GM20000 (cell line): ENCODE measurements around the gene ADTRP.
"Not testable (repeated sequence)": the region's sequence is repeated elsewhere in the genome, so short reads cannot be mapped to it uniquely, and the experiment has no call there.

Experiments
- DNase-seq: peaks from one replicate; pipeline ENCODE4 v3.0.0; 2012; ENCODE audit warnings: low spot score
- CTCF ChIP-seq: IDR thresholded peaks from 2 replicates; pipeline ENCODE4 v1.5.1; 2012; ENCODE audit warnings: mild to moderate bottlenecking, control low read depth; ENCODE audit errors: extremely low read depth, missing control alignments

Gene ADTRP

GRCh38 chr6:11683871-11684270, 94.7 kb downstream of the ADTRP start:
- no peak for DNase-seq
- no peak for TF ChIP-seq CTCF

GRCh38 chr6:11682561-11682975, 96.0 kb downstream of the ADTRP start:
- TF ChIP-seq CTCF: no peak
- DNase-seq: no peak

GRCh38 chr6:11681770-11682169, 96.8 kb downstream of the ADTRP start:
- TF ChIP-seq CTCF: no peak
- no peak for DNase-seq

GRCh38 chr6:11681357-11681756, 97.2 kb downstream of the ADTRP start:
- no peak for TF ChIP-seq CTCF
- DNase-seq: no peak

- not testable (repeated sequence) for DNase-seq
These were observed 98.1 kb downstream of the ADTRP start for GRCh38 chr6:11680479-11680878.

GRCh38 chr6:11679099-11679498, 99.5 kb downstream of the ADTRP start:
- DNase-seq: no peak

GRCh38 chr6:11675601-11676000, 103.0 kb downstream of the ADTRP start:
- TF ChIP-seq CTCF: no peak
- no peak for DNase-seq

More at GRCh38 chr6:11679099-11679498, 99.5 kb downstream of the ADTRP start:
- TF ChIP-seq CTCF: no peak

GRCh38 chr6:11672669-11673068, 105.9 kb downstream of the ADTRP start:
- DNase-seq: no peak
- no peak for TF ChIP-seq CTCF
